ENCODE data around the gene ARL6IP5. TPM values are rescaled to one million over a fixed set of nuclear protein-coding genes. Genes with fewer than 3 reads are reported as not detected.

The ARL6IP5 gene
- total RNA-seq, 1 donor from 2014 or later = 31.6 TPM

GRCh38 chr3:69116162-69116561 is 31.4 kb downstream of the ARL6IP5 start:
- ATAC-seq = no peak
- no peak for DNase-seq (ENCODE audit: low spot score)

- no peak for ATAC-seq
- no peak for DNase-seq (ENCODE audit: low spot score)
These were observed 32.2 kb downstream of the ARL6IP5 start for GRCh38 chr3:69116897-69117296.

GRCh38 chr3:69118555-69118954 is 33.8 kb downstream of the ARL6IP5 start:
- DNase-seq (ENCODE audit: low spot score) (no peak), ATAC-seq (no peak)

GRCh38 chr3:69119138-69119537 is 34.4 kb downstream of the ARL6IP5 start:
- DNase-seq (ENCODE audit: low spot score) = no peak
- ATAC-seq = no peak

GRCh38 chr3:69119681-69120080 is 34.9 kb downstream of the ARL6IP5 start:
- no peak for DNase-seq (ENCODE audit: low spot score)
- ATAC-seq = no peak

GRCh38 chr3:69120879-69121464 is 36.2 kb downstream of the ARL6IP5 start:
- ATAC-seq = peak; percentile 95
- DNase-seq (ENCODE audit: low spot score) = peak; percentile 72

GRCh38 chr3:69121513-69121912 is 36.8 kb downstream of the ARL6IP5 start:
- DNase-seq (ENCODE audit: low spot score) (no peak), ATAC-seq (no peak)

- DNase-seq (ENCODE audit: low spot score) (no peak), ATAC-seq (no peak)
These were observed 37.2 kb downstream of the ARL6IP5 start for GRCh38 chr3:69121950-69122349.

- DNase-seq (ENCODE audit: low spot score) (no peak), ATAC-seq (no peak)
These were observed 37.7 kb downstream of the ARL6IP5 start, which contains the start of gene LMOD3 for GRCh38 chr3:69122403-69122802. TSS of gene LMOD3 (minus strand) at chr3:69122595. CDS start at chr3:69122386, 209 bp downstream.

- DNase-seq (ENCODE audit: low spot score) = no peak
- no peak for ATAC-seq
These were observed 41.5 kb downstream of the ARL6IP5 start for GRCh38 chr3:69126216-69126615.

GRCh38 chr3:69126999-69127398 is 42.3 kb downstream of the ARL6IP5 start:
- no peak for DNase-seq (ENCODE audit: low spot score)
- ATAC-seq = no peak

GRCh38 chr3:69128509-69128908 is 43.8 kb downstream of the ARL6IP5 start:
- no peak for ATAC-seq
- no peak for DNase-seq (ENCODE audit: low spot score)

- ATAC-seq = no peak
- DNase-seq (ENCODE audit: low spot score) = no peak
These were observed 44.8 kb downstream of the ARL6IP5 start for GRCh38 chr3:69129531-69129930.

GRCh38 chr3:69130689-69131088 is 46.0 kb downstream of the ARL6IP5 start:
- no peak for ATAC-seq
- DNase-seq (ENCODE audit: low spot score) = no peak

- DNase-seq (ENCODE audit: low spot score) (no peak), ATAC-seq (no peak)
These were observed 52.3 kb downstream of the ARL6IP5 start for GRCh38 chr3:69137005-69137404.

- DNase-seq (ENCODE audit: low spot score) (no peak), ATAC-seq (no peak)
These were observed 52.7 kb downstream of the ARL6IP5 start for GRCh38 chr3:69137412-69137811.

- no peak for DNase-seq (ENCODE audit: low spot score)
- ATAC-seq = no peak
These were observed 56.6 kb downstream of the ARL6IP5 start for GRCh38 chr3:69141313-69141712.

- DNase-seq (ENCODE audit: low spot score) (no peak), ATAC-seq (no peak)
These were observed 57.4 kb downstream of the ARL6IP5 start for GRCh38 chr3:69142090-69142489.

- no peak for ATAC-seq
- no peak for DNase-seq (ENCODE audit: low spot score)
These were observed 58.2 kb downstream of the ARL6IP5 start for GRCh38 chr3:69142797-69143454.

- ATAC-seq (no peak), DNase-seq (ENCODE audit: low spot score) (no peak)
These were observed 58.9 kb downstream of the ARL6IP5 start for GRCh38 chr3:69143612-69144011.

GRCh38 chr3:69144631-69145245 is 60.0 kb downstream of the ARL6IP5 start:
- no peak for ATAC-seq
- no peak for DNase-seq (ENCODE audit: low spot score)

GRCh38 chr3:69145688-69146087 is 61.0 kb downstream of the ARL6IP5 start:
- DNase-seq (ENCODE audit: low spot score) = no peak
- no peak for ATAC-seq
